ENCODE measurements around the gene PSMC5.

The PSMC5 gene

GRCh38 chr17:63820963-63821561 is 6.2 kb upstream of the PSMC5 start:
- H3K4me3 ChIP-seq (ENCODE audit: low read depth, low read length) = no peak overlapping the region

GRCh38 chr17:63821804-63822203 is 5.4 kb upstream of the PSMC5 start:
- no peak overlapping the region for H3K4me3 ChIP-seq (ENCODE audit: low read depth, low read length)

DNA sequence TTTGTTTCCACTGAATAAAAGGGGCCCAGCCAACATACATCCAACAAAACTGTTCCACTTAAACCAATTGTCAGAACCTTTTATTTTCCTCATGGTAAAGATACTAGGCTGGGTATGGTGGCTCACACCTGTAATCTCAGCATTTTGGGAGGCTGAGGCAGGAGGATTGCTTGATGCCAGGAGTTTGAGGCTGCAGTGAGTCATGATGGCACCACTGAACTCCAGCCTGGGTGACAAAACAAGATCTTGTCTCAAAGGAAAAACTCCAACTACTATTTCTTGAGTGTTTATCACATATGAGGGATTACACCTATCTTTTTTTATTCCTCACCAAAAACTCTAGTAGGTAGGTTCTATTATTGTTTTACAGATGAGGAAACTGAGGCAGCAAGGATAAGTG is 4.7 kb upstream of the PSMC5 start:
- H3K4me3 ChIP-seq (ENCODE audit: low read depth, low read length) = no peak overlapping the region

DNA sequence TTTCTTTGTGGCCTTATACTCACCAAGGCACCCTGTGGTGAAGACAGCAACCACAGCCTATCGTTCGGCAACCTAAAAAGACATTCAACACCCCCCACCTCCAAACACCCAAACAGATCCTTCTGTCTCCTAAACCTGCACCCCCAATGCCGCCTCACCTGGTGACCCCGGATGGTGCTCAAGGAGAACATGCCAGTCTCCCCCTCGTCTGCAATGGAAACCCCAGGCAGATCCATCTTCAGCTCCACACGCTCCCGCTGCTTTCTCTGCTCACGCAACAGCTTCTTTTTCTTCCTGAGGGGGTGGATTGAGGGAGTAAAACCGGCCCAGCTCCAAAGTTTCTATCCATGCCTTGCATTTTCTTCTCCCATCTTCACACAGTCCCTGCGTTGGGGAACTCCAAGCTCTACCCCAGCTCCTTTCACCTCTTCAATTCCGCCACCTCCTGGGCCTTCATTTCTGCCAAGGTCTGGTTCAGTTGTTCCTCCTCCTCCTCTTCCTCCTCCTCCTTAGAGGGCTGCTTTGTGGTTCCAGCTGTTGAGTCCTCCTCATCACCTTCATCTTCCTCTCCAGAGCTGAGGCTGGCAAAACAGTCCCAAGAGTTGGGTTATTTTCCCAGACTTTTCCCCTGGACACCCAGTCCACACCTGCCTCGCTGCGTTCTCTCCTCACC is 3.4 kb upstream of the PSMC5 start:
- no peak overlapping the region for H3K4me3 ChIP-seq (ENCODE audit: low read depth, low read length)

DNA sequence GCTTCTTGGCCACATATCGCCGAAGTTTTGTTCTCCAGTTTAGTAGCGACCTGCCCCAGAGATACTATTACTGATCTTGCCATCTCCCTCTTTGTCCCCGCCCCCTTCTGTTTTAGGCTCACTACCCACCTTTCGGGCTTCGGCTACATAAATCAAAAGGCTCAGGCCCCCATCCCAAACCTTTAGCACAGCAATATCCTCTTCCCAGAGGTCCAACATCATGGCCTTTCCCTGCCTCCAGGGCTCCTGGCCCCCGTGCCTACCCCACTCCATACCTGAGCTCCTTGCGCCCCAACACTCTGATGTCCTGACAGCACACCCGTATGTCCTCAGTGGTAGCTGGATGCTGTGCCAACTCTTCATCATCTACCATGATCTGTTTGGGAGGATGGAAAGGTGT is 2.9 kb upstream of the PSMC5 start:
- no peak overlapping the region for H3K4me3 ChIP-seq (ENCODE audit: low read depth, low read length)

DNA sequence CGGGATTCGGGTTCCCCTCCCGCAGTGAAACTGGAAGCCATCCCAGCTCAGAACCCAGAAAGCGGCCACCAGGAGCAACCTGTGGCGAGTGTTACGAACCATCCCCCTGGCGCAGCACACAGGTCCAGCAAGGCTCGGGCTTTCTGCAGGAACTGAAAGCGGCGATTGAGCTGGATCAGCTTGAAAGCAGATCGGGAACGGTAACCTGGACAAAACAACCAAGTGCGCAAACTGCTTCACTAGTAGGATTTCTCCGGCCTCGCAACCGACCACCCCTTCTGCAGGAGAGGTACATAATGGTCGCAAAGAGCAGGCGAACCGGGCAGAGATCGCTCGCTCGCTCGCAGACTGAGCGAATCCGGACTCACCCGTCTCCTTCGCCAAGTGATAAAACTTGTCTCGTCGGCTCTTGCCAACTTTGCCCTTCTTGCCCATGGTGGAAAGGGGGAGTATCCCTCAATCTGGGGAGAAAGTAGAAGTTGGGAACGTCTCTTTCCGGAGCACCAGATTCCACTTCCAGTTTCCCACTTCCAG is 696 bp upstream of the PSMC5 start:
- H3K4me3 ChIP-seq (ENCODE audit: low read depth, low read length) = peak overlapping the region; percentile 98

DNA sequence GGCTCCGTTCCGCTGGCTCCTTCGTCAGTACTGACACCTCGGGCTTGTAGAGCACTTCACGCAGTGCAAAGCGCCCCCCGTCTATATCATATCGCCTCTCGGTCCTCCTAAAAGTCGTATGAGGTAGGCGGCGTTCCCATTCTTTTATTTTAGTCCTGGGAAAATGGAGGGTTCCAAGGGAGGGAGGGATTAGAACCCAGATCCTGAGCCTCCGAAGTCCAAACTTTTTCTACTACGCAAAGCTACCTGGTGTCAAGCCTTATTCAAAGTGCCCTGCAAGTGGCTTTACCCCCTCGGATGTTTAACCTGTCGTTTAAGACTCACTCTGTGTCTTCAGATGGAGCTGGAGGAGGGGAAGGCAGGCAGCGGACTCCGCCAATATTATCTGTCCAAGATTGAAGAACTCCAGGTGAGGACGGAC is 580 bp downstream of the PSMC5 start:
- peak overlapping the region; percentile 98 for H3K4me3 ChIP-seq (ENCODE audit: low read depth, low read length)

DNA sequence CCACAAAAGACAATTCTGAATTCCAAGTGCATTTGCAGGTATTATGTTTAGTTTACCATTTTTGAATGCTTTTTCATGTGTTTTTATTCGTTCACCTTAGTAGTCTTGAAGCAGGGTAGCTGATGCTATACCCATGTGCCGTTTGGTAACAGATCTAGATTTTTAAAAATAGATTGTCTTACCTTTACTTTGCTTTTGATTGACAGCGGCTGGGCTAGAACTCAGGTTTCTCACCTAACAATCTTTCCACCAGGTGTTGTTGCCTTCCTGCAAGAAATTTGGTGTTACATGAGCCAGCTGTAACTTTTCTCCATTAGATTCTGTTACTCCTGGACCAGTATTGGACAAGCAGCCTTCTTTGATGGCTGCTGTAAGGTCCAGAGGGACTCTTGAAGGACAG is 1.7 kb downstream of the PSMC5 start:
- H3K4me3 ChIP-seq (ENCODE audit: low read depth, low read length) = no peak overlapping the region

DNA sequence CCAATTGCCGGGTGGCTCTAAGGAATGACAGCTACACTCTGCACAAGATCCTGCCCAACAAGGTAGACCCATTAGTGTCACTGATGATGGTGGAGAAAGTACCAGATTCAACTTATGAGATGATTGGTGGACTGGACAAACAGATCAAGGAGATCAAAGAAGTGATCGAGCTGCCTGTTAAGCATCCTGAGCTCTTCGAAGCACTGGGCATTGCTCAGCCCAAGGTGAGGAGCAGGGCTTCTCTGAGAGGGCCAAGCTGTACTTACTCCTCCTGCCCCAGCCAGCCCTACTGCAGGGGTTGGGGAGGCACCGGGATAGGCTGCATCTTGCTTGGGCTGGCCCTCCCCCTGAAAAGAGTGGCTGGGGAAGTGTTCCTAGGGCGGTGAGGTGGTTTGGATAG is 3.0 kb downstream of the PSMC5 start:
- H3K4me3 ChIP-seq (ENCODE audit: low read depth, low read length) = no peak overlapping the region

DNA sequence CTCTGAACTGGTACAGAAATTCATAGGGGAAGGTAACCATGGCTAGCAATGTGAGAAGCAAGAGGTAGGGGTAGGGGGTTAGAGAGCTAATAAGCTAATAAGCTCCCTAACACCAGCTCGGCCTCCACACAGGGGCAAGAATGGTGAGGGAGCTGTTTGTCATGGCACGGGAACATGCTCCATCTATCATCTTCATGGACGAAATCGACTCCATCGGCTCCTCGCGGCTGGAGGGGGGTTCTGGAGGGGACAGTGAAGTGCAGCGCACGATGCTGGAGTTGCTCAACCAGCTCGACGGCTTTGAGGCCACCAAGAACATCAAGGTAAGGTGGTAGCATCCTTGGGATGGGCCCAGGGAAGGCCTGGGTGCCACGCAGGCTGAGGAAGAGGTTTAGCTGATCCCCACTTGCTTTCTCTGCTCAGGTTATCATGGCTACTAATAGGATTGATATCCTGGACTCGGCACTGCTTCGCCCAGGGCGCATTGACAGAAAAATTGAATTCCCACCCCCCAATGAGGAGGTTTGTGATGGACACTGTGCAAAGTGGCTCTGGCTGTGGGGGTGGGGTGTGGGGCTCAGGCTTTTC is 3.8 kb downstream of the PSMC5 start:
- H3K4me3 ChIP-seq (ENCODE audit: low read depth, low read length) = no peak overlapping the region

DNA sequence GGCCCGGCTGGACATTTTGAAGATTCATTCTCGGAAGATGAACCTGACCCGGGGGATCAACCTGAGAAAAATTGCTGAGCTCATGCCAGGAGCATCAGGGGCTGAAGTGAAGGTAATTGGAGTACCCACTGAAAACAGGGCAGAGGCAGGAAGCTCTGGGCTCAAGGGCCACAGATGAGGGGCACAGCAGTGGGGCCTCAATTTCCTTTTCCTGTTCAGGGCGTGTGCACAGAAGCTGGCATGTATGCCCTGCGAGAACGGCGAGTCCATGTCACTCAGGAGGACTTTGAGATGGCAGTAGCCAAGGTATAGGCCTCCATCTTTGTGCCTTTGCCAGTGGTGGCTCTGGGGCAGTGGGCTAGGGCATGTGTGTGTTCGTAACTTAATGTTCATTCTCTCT is 4.3 kb downstream of the PSMC5 start:
- H3K4me3 ChIP-seq (ENCODE audit: low read depth, low read length) = no peak overlapping the region

DNA sequence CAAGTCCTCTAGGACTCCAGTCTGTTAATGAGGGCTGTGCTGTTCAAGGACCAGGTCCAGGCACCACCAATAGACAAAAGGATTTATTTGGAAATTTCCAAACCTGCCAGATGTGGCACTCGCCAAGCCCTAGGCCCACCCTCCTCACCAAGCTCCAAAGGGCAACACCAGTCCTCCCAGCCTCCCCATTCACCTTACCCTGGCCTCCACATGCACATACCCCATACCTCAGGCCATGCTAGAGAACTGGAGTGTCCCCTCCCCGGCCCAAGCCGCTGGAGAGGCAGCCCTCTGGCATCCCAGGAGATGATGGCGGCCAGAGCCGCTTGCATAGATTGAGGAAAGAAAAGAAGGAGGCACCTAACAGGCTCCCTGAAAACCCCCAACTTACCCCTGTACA is 4.8 kb downstream of the PSMC5 start:
- H3K4me3 ChIP-seq (ENCODE audit: low read depth, low read length) = no peak overlapping the region

GRCh38 chr17:63832455-63832854 is 5.2 kb downstream of the PSMC5 start:
- no peak overlapping the region for H3K4me3 ChIP-seq (ENCODE audit: low read depth, low read length)

GRCh38 chr17:63833026-63833740 is 6.0 kb downstream of the PSMC5 start:
- no peak overlapping the region for H3K4me3 ChIP-seq (ENCODE audit: low read depth, low read length)

DNA sequence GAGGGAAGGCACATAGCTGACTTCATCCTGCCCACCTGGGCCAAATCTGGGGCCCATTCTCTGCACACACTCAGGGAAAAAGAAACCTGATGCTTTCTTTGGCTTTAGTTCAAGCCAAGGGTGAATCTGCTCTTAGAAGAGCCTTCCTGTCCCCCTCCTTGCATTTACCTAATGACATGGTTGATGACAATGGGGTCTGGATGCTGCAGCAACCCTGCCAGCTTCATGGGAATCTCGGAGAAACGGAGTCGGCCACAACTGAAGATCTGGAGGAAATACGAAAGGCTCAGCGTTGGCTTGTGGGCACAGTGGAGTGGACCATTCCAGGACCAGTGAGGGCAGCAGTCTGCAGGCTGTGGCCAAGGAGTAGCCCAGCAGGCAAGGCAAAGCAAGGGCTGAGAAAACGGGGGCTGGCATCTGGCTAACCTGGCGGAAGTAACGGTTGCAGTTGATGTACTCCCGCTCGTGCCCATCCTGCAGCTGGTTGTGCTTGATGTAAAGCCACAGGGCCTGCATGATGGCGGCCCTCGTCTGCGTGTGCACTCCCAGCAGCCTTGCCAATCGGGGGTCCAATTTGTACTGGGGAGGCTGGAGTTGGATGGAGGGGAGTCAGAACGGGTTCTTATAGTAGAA is 6.6 kb downstream of the PSMC5 start:
- no peak overlapping the region for H3K4me3 ChIP-seq (ENCODE audit: low read depth, low read length)

- no peak overlapping the region for H3K4me3 ChIP-seq (ENCODE audit: low read depth, low read length)
Measured at GRCh38 chr17:63834431-63835166, 7.4 kb downstream of the PSMC5 start.

- H3K4me3 ChIP-seq (ENCODE audit: low read depth, low read length) = no peak overlapping the region
Measured at GRCh38 chr17:63835167-63835720, 8.0 kb downstream of the PSMC5 start.

GRCh38 chr17:63836811-63837210 is 9.6 kb downstream of the PSMC5 start:
- H3K4me3 ChIP-seq (ENCODE audit: low read depth, low read length) = no peak overlapping the region

DNA sequence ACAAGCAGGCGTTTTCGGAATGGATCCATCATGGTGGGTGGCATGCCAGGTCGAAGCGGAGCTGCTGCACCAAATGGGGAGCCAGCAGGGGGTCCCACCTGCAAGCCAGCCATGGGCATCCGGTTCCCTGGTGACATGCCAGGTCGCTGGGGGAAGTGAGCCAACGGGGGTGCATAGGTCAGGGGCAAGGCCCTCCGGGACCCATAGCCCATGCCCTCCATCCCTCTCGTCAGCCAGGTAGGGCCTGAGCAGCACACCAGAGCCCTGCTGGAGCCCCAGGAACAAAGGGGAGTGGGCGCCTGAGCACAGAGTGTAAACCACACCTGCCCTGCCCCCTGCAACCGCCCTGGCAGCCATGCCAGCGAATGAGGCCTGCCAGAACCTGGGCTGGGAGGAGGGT is 10.2 kb downstream of the PSMC5 start:
- no peak overlapping the region for H3K4me3 ChIP-seq (ENCODE audit: low read depth, low read length)

- no peak overlapping the region for H3K4me3 ChIP-seq (ENCODE audit: low read depth, low read length)
Measured at GRCh38 chr17:63837962-63838600, 10.8 kb downstream of the PSMC5 start.
